ENCODE results near the gene CLN6. TPM values are rescaled to one million over a fixed set of nuclear protein-coding genes. Genes with fewer than 3 reads are reported as not detected.

The CLN6 gene
- total RNA-seq (2022; extraction: Qiagen RNA extraction), result 60.4 to 85.4 TPM (median 82.2 TPM) in 5 replicates

GRCh38 chr15:68229386-68230156, at the start of gene CLN6:
CLN6 (minus strand) TSS chr15:68229728; CDS start chr15:68229584, 144 bp downstream.

GRCh38 chr15:68277603-68278344, 48.2 kb upstream of the CLN6 start, which contains the start of gene FEM1B:
FEM1B (plus strand) TSS chr15:68277745; CDS start chr15:68278418, 673 bp downstream.

GRCh38 chr15:68204776-68205557, 24.6 kb downstream of the CLN6 start, which contains the start of gene CALML4:
CALML4 (minus strand) TSS chr15:68205332; CDS start chr15:68205247, 85 bp downstream.

Other genes starting within 250 kb of the CLN6 start
- gene PIAS1, start 175.4 kb downstream of the CLN6 start, total RNA-seq (2022; extraction: Qiagen RNA extraction), result 16.1 to 22.9 TPM (median 22.3 TPM) in 5 replicates
- 6.2 to 11.1 TPM (median 9.0 TPM) in 5 replicates for gene CALML4, start 24.4 kb downstream of the CLN6 start, total RNA-seq (2022; extraction: Qiagen RNA extraction)
- 18.1 to 29.7 TPM (median 21.6 TPM) in 5 replicates for gene FEM1B, start 48.0 kb upstream of the CLN6 start, total RNA-seq (2022; extraction: Qiagen RNA extraction)
- 2.4 to 7.0 TPM (median 5.0 TPM) in 5 replicates for gene ITGA11, start 202.4 kb upstream of the CLN6 start, total RNA-seq (2022; extraction: Qiagen RNA extraction)